CD4-positive, alpha-beta T cell treated with Interleukin-10 for 1 hour (primary cell): ENCODE results near the gene NDUFA11.

Source experiments
- DNase-seq: peaks from one replicate; pipeline ENCODE4 v3.0.0-alpha.2; 2020

Gene NDUFA11

DNA sequence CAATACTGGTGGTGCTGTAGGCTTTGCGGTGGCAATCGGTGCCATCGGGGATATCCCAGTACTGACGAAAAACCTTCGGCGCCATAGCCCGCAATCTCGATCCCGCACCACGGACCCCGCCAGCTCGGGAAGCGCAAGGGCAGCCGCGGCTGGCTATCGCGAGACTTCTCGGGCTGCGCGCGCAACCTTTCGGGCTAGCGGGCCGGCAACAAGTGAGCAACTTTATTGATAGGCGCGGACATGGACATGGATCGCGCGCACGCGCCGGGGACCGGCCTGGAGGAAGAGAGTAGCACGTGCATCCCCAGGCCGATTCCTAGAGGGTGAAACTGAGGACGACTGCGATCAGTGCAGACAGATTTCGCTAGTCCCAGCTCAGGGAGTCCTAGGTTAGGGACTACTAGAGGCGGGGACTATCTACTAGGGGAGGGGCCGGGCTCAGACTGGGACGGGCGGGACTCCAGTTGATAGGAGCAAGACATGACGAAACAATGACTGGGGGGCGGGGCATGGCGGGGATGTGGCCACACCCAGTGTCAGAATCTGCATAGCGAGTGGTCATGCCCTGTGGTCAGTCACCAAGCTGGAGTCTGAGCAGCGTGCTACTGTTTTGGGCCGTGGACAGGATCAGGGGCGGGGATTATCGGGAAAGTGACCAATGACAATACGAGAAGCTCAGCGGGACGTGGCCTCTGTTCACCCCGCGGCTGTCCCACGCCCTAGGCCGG, at the start of gene NDUFA11:
Gene NDUFA11 (minus strand): TSS at position 167 of the 728 bp plus-strand sequence. CDS start 82 bp downstream, at position 85.
- peak; percentile 97 for DNase-seq

DNA sequence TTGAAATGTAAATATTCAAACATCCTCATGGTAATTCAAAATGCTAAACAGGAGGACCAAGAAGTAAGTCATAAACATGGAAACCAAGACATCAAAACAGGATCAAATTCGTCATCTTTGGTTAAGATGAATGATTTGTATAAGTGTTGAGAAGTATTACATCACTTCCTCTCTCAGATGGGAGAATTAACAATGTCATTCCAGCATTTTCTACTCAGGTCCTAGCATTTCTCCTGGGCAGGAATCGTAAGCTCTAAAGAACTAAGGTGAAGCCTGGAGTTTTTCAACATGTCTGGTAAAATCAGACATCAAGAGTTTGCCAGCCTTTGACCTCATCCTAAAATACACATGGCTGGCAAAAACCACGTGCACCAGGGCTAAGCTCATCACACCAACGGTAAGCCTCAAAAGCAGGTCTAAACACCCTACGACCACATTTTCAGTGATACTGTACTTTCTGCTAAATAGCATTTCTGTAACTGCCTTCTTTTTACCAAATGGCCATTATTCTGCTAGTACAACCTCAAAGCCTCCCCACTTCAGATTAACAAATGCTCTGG, 49.5 kb upstream of the NDUFA11 start:
- DNase-seq, result no peak

GRCh38 chr19:5952193-5953029, 48.8 kb upstream of the NDUFA11 start:
- no peak for DNase-seq

DNA sequence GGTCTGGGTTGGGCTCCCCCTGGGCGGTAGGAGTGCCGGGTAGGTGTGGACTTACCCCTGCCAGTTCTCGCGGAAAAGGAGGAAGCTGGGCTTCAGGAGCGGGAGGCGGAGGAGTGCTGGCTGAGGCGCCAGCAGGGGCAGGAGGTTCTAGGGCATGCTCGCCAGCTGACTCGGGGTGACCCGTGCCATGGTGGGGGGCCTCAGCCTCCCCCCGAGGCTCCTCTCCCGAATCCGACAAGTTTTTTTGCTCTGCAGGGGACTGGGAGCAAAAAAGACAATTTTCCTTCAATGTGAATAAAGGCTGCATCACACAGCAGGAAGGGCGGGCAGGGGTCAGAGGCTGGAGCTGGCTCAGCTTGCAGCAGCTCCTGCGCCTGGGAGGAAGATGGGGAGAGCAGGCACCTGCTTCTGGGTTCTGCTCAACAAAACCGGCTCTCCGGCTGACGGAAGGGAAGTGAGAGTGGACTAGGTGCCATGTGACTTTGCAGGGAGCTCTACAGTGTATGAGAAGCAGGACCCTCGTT, 47.8 kb upstream of the NDUFA11 start:
- DNase-seq, result no peak

- peak; percentile 24 for DNase-seq
Observed at GRCh38 chr19:5950741-5951140, 47.2 kb upstream of the NDUFA11 start.

GRCh38 chr19:5949792-5950305, 46.3 kb upstream of the NDUFA11 start:
- DNase-seq, result peak; percentile 46

GRCh38 chr19:5948752-5949564, 45.4 kb upstream of the NDUFA11 start:
- DNase-seq, result peak; percentile 40

GRCh38 chr19:5947435-5947834, 43.8 kb upstream of the NDUFA11 start:
- DNase-seq, result no peak

GRCh38 chr19:5943623-5944022, 40.0 kb upstream of the NDUFA11 start:
- no peak for DNase-seq

DNA sequence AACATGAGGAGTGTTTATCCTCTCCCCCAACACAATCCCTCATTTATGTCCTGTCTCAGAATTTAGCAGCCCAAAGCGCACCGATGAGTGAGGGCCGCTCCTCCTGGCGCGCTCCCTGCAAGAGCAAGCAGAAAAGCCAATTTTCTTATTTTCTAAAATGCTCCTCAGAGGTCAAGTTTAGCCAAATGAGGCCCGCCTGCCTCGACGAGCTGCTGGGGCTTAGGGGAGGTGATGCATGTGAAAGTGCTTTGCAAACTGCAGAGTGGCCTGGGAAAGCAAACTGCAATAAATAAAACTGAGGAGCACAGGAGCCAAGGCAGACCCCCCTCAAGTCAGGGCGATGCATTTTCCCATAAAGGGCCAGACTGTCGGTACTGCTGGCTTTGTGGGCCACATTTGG, 39.5 kb upstream of the NDUFA11 start:
- DNase-seq, result no peak

GRCh38 chr19:5941673-5942072, 38.1 kb upstream of the NDUFA11 start:
- no peak for DNase-seq

- no peak for DNase-seq
Observed at GRCh38 chr19:5940260-5941208, 36.9 kb upstream of the NDUFA11 start.

DNA sequence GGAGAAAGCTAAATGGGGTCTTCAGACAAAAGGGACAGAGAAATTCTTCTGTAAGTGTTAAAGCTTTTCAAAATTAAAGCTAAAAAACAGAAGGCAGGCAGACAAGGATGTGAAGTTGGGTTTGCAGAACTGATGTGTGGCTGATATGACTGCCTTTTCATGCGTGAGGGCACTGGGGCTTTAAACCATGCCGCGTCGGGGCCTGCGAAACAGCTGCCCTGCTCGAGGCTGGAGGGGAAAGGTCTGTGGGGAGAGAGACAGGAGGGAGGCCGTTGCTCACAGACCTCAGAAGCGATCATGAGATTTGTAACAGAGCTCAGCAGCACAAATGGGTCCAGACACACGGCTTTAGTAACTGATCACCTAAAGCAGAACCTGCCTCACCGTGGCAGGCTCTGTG, 34.0 kb upstream of the NDUFA11 start:
- no peak for DNase-seq

DNA sequence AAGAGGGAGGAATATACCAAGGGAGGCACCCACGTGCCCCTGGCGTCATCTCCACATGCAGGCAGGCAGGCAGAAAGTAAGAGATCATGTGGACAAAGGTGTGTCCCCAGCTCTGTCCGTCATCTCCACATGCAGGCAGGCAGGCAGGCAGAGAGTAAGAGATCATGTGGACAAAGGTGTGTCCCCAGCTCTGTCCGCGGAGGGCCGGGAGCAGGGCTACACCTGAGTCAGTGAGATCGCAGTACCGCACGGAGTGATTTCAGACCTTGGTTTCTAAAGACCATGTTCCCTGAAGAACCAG, 32.7 kb upstream of the NDUFA11 start:
- DNase-seq, result no peak

GRCh38 chr19:5935473-5936291, 32.1 kb upstream of the NDUFA11 start:
- DNase-seq, result no peak

- no peak for DNase-seq
Observed at GRCh38 chr19:5934774-5935472, 31.3 kb upstream of the NDUFA11 start.

DNA sequence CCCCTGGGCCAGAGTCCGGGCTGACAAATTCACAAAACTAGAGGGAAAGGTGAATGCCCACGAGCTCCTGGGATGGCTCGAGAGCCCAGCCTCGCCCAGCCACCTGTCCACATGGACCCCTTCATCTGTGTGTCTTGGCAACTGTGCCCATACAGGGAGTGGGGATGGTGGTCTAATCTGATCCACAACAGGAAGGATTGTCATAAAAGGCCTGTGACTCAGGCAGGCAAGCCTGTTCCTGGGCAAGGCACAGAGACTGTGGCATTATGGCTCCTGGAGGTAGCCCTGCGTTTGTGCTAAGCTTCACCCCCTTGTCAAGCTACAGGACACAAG, 30.4 kb upstream of the NDUFA11 start:
- DNase-seq, result no peak

DNA sequence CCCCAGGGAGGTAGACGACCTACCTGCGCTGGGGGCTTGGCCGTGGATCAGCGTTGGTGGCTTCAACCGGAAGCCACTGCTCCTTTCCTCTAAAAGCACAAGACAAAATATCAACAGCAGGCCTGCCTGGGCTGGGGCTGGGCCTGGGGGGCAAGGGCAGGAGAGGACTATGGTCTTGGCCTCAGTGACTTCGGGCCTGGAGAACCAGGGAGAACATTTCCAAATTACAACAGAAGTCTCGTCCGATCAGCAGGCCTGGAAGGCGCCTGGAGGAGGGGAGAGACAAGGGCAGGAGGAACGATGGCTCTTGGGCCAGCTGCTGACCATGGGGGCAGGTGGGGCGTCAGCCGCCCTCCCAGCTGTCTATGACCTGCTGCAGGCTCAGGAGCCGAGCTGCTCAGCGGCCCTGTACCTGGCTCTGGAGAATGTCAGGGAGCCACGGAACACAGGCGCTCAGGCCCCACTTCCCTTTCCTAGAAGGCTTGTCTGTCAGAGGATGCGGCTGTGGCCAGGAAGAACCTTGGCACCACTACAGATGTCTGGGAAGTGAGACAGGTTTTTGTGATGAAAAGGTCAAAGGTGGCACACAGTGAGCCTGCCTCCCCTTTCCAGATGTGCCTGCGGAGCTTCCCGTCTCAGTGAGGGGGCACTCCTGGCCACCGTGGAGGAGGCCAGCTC, 29.9 kb upstream of the NDUFA11 start:
- no peak for DNase-seq

DNA sequence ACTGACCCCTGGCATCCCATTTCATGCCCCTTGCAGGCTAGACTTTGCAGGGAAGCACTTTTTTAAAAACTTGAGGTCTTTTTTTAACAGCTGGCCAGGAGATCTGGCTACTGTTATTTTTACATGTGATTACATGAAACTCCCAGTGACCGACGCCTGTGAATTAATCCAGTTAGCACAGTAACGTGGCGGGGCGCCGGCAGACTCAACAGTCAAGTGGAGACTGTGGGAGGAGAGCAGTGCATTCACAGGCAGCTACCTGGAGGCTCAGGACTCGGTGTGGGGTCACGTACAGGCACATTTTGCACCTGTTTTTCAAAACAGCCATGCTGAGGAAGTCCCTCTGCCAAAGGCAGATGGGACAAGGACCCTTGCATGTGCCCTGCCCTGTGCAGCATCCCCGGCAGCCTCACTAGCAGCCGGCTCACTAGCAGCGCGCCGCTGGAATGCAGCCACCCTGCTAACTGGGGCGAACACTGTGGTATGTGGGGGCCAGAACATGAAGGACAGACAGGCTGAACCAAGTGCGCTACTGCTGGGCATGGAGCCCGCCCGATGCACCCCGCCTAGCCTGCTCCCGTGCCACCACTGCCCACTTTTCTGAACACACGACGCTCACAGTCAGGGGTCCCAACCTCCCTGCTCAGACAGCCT, 29.1 kb upstream of the NDUFA11 start:
- no peak for DNase-seq
